PC-3 (cell line): ENCODE results near the gene NECAB2. TPM values are rescaled to one million over a fixed set of nuclear protein-coding genes. Genes with fewer than 3 reads are reported as not detected.

Source experiments
- ATAC-seq: fragments of 200-7000 bp; cut with Tn5 transposase; 2 replicates; pipeline ENCODE4 v1.9.1; 2020; ENCODE audit warnings: mild to moderate bottlenecking, moderate library complexity
- BruUV-seq: library from RNA; stranded (reverse); fragments of 400-500 nt; replicated peaks from 2 replicates; lab custom pipeline; 2021; lab: Mats Ljungman, UMichigan
- CTCF ChIA-PET: fragments of 300-600 bp; sonication (Branson Sonifier 250); formaldehyde crosslinking; loops from one replicate; lab custom pipeline; 2022; ENCODE audit warnings: antibody characterized with exemption; lab: Charles Lee
- POLR2A ChIA-PET: fragments of 300-600 bp; sonication (Branson Sonifier 250); formaldehyde crosslinking; loops from one replicate; lab custom pipeline; 2022; ENCODE audit warnings: antibody characterized with exemption; ENCODE audit not compliant: unreplicated experiment; lab: Charles Lee
- DNase-seq: peaks from one replicate; pipeline ENCODE4 v3.0.0-alpha.2; 2015
- H2AFZ ChIP-seq: fragments of 300-600 bp; sonication (generic); 2 replicates; pipeline ENCODE4 v1.6.0; 2016; ENCODE audit warnings: antibody characterized with exemption, low read length
- H3F3A ChIP-seq: fragments of 300-600 bp; sonication (generic); one replicate; pipeline ENCODE4 v1.6.0; 2017; ENCODE audit warnings: antibody characterized with exemption, low read length, control low read depth, mild to moderate bottlenecking; ENCODE audit not compliant: unreplicated experiment
- H3K27ac ChIP-seq: fragments of 300-600 bp; sonication (generic); 2 replicates; pipeline ENCODE4 v1.5.1; 2016; ENCODE audit warnings: mild to moderate bottlenecking, low read length
- H3K27me3 ChIP-seq: fragments of 300-600 bp; sonication (generic); 2 replicates; pipeline ENCODE4 v1.6.1; 2016; ENCODE audit warnings: low read length, mixed read lengths
- H3K36me3 ChIP-seq: fragments of 300-600 bp; sonication (generic); 2 replicates; pipeline ENCODE4 v1.6.1; 2016; ENCODE audit warnings: low read depth, mixed run types, low read length, mixed read lengths
- H3K4me1 ChIP-seq: fragments of 300-600 bp; sonication (generic); 2 replicates; pipeline ENCODE4 v1.5.1; 2016; ENCODE audit warnings: low read length; ENCODE audit not compliant: insufficient read depth
- H3K4me2 ChIP-seq: fragments of 300-600 bp; sonication (generic); 2 replicates; pipeline ENCODE4 v1.6.0; 2016; ENCODE audit warnings: low read length
- H3K4me3 ChIP-seq: fragments of 300-600 bp; sonication (generic); 2 replicates; pipeline ENCODE4 v1.5.1; 2016; ENCODE audit warnings: mild to moderate bottlenecking, low read length, mixed read lengths
- H3K79me2 ChIP-seq: fragments of 300-600 bp; sonication (generic); 2 replicates; pipeline ENCODE4 v1.6.1; 2017; ENCODE audit warnings: low read length, mixed read lengths
- H3K9ac ChIP-seq: fragments of 300-600 bp; sonication (generic); 2 replicates; pipeline ENCODE4 v1.6.0; 2016; ENCODE audit warnings: mild to moderate bottlenecking, low read length
- H3K9me2 ChIP-seq: fragments of 300-600 bp; sonication (generic); replicated peaks from 2 replicates; pipeline ENCODE4 v1.6.1; 2016; ENCODE audit warnings: mixed run types, low read length, mixed read lengths
- H3K9me3 ChIP-seq: fragments of 300-600 bp; sonication (generic); 2 replicates; pipeline ENCODE4 v1.6.1; 2016; ENCODE audit warnings: low read length, mixed read lengths
- H4K20me1 ChIP-seq: fragments of 300-600 bp; sonication (generic); 2 replicates; pipeline ENCODE4 v1.6.1; 2016; ENCODE audit warnings: low read length, mixed read lengths
- EZH2 ChIP-seq: fragments of 300-600 bp; sonication (generic); IDR thresholded peaks from one replicate; pipeline ENCODE4 v1.6.1; 2017; ENCODE audit warnings: antibody characterized with exemption, mild to moderate bottlenecking, low read length; ENCODE audit not compliant: unreplicated experiment
- EZH2phosphoT487 ChIP-seq: fragments of 300-600 bp; sonication (generic); IDR thresholded peaks from 2 replicates; pipeline ENCODE4 v1.6.1; 2018; ENCODE audit warnings: mild to moderate bottlenecking, antibody characterized with exemption, low read length, borderline replicate concordance
- intact Hi-C: fragments of 100-400 bp; cut with micrococcal nuclease; formaldehyde crosslinking; loops from 2 replicates; pipeline ENCODE4 v1.9.0; 2023
- total RNA-seq: library from RNA; depleted of rRNA; stranded (reverse); fragments of >200 nt; gene quantifications from 2 replicates; pipeline ENCODE4 v1.2.3, GENCODE V29; 2014
- TF ChIP-seq, protein P1 (sequence below): fragments of 300-600 bp; sonication (generic); conservative IDR thresholded peaks from 2 replicates; pipeline ENCODE4 v1.5.1; 2017; ENCODE audit warnings: antibody characterized with exemption, low read depth, mild to moderate bottlenecking, low read length

Gene NECAB2
- total RNA-seq, 1 experiment from 2014 or later: 0.22 TPM

- intact Hi-C loops: no loop called here
Observed at GRCh38 chr16:84045001-84045817, 77.2 kb downstream of the NECAB2 start.

GRCh38 chr16:84045818-84046470 is 77.9 kb downstream of the NECAB2 start:
- H3K27ac ChIP-seq: no peak overlapping the region
- POLR2A ChIA-PET: no interaction called here
- no peak overlapping the region for H2AFZ ChIP-seq
- no TSS peak for BruUV-seq
- no peak for ATAC-seq
- TF ChIP-seq EZH2 (no peak), EZH2phosphoT487 (no peak)
- TF ChIP-seq, protein P1, sequence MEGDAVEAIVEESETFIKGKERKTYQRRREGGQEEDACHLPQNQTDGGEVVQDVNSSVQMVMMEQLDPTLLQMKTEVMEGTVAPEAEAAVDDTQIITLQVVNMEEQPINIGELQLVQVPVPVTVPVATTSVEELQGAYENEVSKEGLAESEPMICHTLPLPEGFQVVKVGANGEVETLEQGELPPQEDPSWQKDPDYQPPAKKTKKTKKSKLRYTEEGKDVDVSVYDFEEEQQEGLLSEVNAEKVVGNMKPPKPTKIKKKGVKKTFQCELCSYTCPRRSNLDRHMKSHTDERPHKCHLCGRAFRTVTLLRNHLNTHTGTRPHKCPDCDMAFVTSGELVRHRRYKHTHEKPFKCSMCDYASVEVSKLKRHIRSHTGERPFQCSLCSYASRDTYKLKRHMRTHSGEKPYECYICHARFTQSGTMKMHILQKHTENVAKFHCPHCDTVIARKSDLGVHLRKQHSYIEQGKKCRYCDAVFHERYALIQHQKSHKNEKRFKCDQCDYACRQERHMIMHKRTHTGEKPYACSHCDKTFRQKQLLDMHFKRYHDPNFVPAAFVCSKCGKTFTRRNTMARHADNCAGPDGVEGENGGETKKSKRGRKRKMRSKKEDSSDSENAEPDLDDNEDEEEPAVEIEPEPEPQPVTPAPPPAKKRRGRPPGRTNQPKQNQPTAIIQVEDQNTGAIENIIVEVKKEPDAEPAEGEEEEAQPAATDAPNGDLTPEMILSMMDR: no peak
- no peaks in the 10 kb centered on the region for H3K36me3 ChIP-seq
- no peaks in the 10 kb centered on the region for H3F3A ChIP-seq
- no peaks in the 10 kb centered on the region for H3K9me2 ChIP-seq
- H3K27me3 ChIP-seq: no peaks in the 10 kb centered on the region
- CTCF ChIA-PET: no interaction called here
- no peaks in the 10 kb centered on the region for H3K4me1 ChIP-seq
- H3K4me3 ChIP-seq: no peak overlapping the region
- no peak for DNase-seq
- intact Hi-C loops: no loop called here
- no peak overlapping the region for H3K4me2 ChIP-seq
- H3K9me3 ChIP-seq: no peaks in the 10 kb centered on the region
- H3K79me2 ChIP-seq: no peaks in the 10 kb centered on the region
- H3K9ac ChIP-seq: no peak overlapping the region
- no peaks in the 10 kb centered on the region for H4K20me1 ChIP-seq

More at GRCh38 chr16:84045001-84045817, 77.2 kb downstream of the NECAB2 start:
- no peaks in the 10 kb centered on the region for H4K20me1 ChIP-seq
- no peak overlapping the region for H2AFZ ChIP-seq
- ATAC-seq (no peak), DNase-seq (no peak)
- H3K27ac ChIP-seq: no peak overlapping the region
- no peak overlapping the region for H3K4me3 ChIP-seq
- H3F3A ChIP-seq: no peaks in the 10 kb centered on the region
- ChIA-PET POLR2A (no interaction called here), CTCF (interaction anchor here (1.7 kb wide), 1 partner anchor 31 kb away, joined by 6 read pairs; no protein-coding TSS in a partner anchor)
- H3K4me2 ChIP-seq: no peak overlapping the region
- no TSS peak for BruUV-seq
- no peaks in the 10 kb centered on the region for H3K36me3 ChIP-seq
- H3K4me1 ChIP-seq: no peaks in the 10 kb centered on the region
- no peak overlapping the region for H3K9ac ChIP-seq
- no peaks in the 10 kb centered on the region for H3K9me3 ChIP-seq
- no peaks in the 10 kb centered on the region for H3K27me3 ChIP-seq
- TF ChIP-seq, protein P1: no peak
- no peak for TF ChIP-seq EZH2phosphoT487
- no peaks in the 10 kb centered on the region for H3K9me2 ChIP-seq
- H3K79me2 ChIP-seq: no peaks in the 10 kb centered on the region

DNA sequence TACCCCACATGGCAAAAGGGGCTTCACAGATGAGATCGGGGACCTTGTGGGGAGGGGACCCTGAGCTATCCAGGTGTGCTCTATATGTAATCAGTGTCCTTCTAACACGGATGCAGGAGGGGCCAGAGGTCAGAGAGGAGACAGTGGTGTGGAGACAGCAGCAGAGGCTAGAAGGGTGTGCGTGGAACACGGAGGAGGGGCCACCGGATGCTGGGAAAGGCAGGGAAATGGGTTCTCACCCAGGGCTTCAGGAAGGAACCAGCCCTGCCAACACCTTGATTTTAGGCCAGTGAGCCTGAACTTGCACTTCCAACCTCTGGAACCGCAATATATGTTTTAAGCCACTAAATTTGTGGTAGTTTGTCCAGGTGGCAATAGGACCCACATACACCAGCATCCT is 79.2 kb downstream of the NECAB2 start:
- H3K9me2 ChIP-seq: no peaks in the 10 kb centered on the region
- H3K27ac ChIP-seq: no peak overlapping the region
- POLR2A ChIA-PET: interaction anchor here (0.6 kb wide), 1 partner anchor 34 kb away, joined by 3 read pairs; no protein-coding TSS in a partner anchor
- TF ChIP-seq EZH2phosphoT487 (no peak), EZH2 (no peak)
- H3K9ac ChIP-seq: no peak overlapping the region
- no peaks in the 10 kb centered on the region for H3F3A ChIP-seq
- ATAC-seq: no peak
- no peak overlapping the region for H3K4me2 ChIP-seq
- no peaks in the 10 kb centered on the region for H4K20me1 ChIP-seq
- H3K4me3 ChIP-seq: no peak overlapping the region
- no TSS peak for BruUV-seq
- intact Hi-C loops: no loop called here
- no peaks in the 10 kb centered on the region for H3K36me3 ChIP-seq
- H3K79me2 ChIP-seq: no peaks in the 10 kb centered on the region
- no peak overlapping the region for H2AFZ ChIP-seq
- no peaks in the 10 kb centered on the region for H3K9me3 ChIP-seq
- H3K4me1 ChIP-seq: no peaks in the 10 kb centered on the region
- no peaks in the 10 kb centered on the region for H3K27me3 ChIP-seq
- CTCF ChIA-PET: no interaction called here
- no peak for DNase-seq
